AG09319 (cell line): ENCODE data around the gene SLC47A2.

Source experiments
- DNase-seq: peaks from one replicate; pipeline ENCODE4 v3.0.0-alpha.2; 2010; ENCODE audit warnings: low read depth; ENCODE audit errors: extremely low read depth
- TF ChIP-seq, protein P1 (sequence below): IDR thresholded peaks from 2 replicates; pipeline ENCODE4 v1.5.1; 2011; ENCODE audit warnings: low read depth, mild to moderate bottlenecking, inconsistent platforms, low read length, moderate library complexity

Gene SLC47A2

GRCh38 chr17:19740933-19741332, 24.5 kb upstream of the SLC47A2 start:
- no peak for DNase-seq
- TF ChIP-seq, protein P1, sequence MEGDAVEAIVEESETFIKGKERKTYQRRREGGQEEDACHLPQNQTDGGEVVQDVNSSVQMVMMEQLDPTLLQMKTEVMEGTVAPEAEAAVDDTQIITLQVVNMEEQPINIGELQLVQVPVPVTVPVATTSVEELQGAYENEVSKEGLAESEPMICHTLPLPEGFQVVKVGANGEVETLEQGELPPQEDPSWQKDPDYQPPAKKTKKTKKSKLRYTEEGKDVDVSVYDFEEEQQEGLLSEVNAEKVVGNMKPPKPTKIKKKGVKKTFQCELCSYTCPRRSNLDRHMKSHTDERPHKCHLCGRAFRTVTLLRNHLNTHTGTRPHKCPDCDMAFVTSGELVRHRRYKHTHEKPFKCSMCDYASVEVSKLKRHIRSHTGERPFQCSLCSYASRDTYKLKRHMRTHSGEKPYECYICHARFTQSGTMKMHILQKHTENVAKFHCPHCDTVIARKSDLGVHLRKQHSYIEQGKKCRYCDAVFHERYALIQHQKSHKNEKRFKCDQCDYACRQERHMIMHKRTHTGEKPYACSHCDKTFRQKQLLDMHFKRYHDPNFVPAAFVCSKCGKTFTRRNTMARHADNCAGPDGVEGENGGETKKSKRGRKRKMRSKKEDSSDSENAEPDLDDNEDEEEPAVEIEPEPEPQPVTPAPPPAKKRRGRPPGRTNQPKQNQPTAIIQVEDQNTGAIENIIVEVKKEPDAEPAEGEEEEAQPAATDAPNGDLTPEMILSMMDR: no peak

DNA sequence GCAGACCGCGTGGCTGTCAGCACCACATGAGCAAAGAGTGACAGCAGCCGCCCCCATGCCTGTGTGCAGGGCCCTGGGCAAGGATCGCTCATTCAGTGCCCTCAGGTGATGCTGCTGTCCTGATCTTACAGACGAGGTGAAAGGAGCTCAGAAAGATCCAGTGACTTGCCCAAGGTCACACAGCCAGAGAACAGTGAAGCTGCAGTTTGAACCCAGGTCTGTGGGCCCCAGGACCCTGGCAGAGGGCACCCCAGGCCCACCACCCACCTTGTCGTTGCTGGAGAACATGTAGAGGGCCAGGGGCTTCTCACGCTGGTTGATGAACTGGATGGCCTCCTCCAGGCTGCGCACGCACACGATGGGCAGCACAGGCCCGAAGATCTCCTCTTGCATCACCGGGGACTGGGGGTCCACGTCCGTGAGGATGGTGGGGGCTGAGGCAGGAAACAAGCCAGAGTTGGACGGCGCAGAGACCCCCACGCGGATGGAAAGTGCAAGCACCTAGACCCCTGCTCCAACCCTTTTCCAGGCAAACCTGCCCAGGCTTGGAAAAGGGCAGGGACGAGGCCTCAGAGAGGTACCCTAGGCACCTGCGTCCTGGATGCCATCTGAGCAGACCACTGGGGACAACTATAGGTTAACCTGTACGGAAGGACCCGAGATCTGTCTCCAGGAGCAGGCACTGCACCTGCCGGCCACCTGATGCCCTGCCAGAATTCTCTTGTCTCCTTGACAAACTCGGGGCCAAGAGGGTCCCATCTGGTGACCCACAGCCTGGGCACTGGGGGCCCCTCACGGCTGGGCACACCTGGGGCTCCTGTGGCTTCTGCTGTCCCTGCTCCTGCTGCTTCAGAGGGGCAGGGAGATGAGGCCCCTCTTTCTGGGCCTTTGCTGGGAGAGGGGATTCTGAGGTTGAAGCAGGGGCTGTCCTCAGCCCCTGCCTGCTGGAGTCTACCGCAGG, 23.1 kb upstream of the SLC47A2 start:
- DNase-seq: no peak
- TF ChIP-seq, protein P1: no peak

DNA sequence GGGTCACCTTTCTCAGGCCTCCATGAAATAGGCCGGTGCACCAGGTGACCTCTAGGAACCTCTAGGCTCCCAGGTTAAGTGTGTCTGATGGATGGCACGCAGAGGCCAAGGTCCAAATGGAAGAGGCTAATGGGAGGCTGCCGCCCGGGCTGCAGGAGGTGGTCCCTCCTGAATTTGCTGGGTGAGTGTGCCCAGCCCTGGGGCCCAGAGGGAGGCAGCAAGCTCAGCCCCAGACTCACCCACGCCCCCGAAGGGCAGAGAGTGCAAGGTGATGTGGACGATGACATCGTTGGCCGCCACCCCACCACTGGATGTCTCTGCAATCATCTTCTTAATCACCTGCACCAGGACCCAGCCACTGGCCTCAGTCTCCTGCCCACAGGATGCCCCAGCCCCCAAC, 22.4 kb upstream of the SLC47A2 start:
- TF ChIP-seq, protein P1: no peak
- DNase-seq: no peak

- DNase-seq: no peak
- TF ChIP-seq, protein P1: no peak
These were observed 21.7 kb upstream of the SLC47A2 start for GRCh38 chr17:19738073-19738449.

GRCh38 chr17:19737305-19738072, 21.1 kb upstream of the SLC47A2 start:
- TF ChIP-seq, protein P1: no peak
- DNase-seq: no peak

DNA sequence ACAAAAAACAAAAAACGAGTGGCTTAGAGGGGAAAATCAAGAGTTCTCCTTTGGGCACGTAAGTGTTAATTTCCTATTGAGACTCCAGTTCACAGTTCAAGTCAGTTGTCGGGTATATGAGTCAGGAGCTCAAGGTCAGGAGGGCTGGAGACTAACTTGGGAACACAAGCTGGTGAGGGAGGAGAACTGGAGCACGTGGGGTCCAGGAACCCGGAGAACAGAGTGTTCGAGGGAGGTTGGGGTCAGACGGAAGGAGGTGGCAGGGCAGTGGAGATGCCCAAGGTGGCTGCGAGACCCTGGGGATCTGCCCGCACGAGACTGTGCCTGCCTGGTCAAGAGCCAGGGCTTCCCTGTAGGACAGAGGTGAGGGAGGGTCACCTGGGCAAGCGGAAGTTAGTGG, 19.7 kb upstream of the SLC47A2 start:
- TF ChIP-seq, protein P1: no peak

More for the DNA sequence above, 19.7 kb upstream of the SLC47A2 start:
- DNase-seq: no peak
